ENCODE data around the gene MYO7B. TPM values are rescaled to one million over a fixed set of nuclear protein-coding genes. Genes with fewer than 3 reads are reported as not detected.

MYO7B gene
- total RNA-seq, 4 donors from 2014 or later = 214 to 1,039 (median 594) TPM

GRCh38 chr2:127615511-127616166 is 80.2 kb downstream of the MYO7B start:
- no peak overlapping the region for H3K4me3 ChIP-seq
- H3K27me3 ChIP-seq = no peaks in the 10 kb centered on the region
- TF ChIP-seq CTCF (IDR thresholded peaks at IDR 0.05) (no peak), POLR2A (IDR thresholded peaks at IDR 0.05) (no peak)
- H3K9me3 ChIP-seq = peaks cover 0 to 1% (median 0%) of the 10 kb centered on the region in 4 donors
- H3K4me1 ChIP-seq = peaks cover 0 to 9% (median 0%) of the 10 kb centered on the region in 4 donors
- H3K36me3 ChIP-seq = peaks cover 0 to 55% (median 0%) of the 10 kb centered on the region in 3 donors
- peak in 2 of 3 donors; percentile 12 to 29 for DNase-seq
- H3K27ac ChIP-seq = no peak overlapping the region

GRCh38 chr2:127618551-127619202 is 83.2 kb downstream of the MYO7B start:
- no peak overlapping the region for H3K4me3 ChIP-seq
- peaks cover 0 to 60% (median 0%) of the 10 kb centered on the region in 3 donors for H3K36me3 ChIP-seq
- peak in 2 of 3 donors; percentile 14 to 32 for DNase-seq
- no peak for TF ChIP-seq CTCF (IDR thresholded peaks at IDR 0.05)
- no peak for TF ChIP-seq POLR2A (IDR thresholded peaks at IDR 0.05)
- no peak overlapping the region for H3K27ac ChIP-seq
- H3K4me1 ChIP-seq = peaks cover 0 to 12% (median 2%) of the 10 kb centered on the region in 4 donors
- H3K9me3 ChIP-seq = no peaks in the 10 kb centered on the region
- no peaks in the 10 kb centered on the region for H3K27me3 ChIP-seq

- H3K27me3 ChIP-seq = no peaks in the 10 kb centered on the region
- H3K4me3 ChIP-seq = no peak overlapping the region
- H3K9me3 ChIP-seq = no peaks in the 10 kb centered on the region
- peaks cover 0 to 12% (median 2%) of the 10 kb centered on the region in 4 donors for H3K4me1 ChIP-seq
- H3K27ac ChIP-seq = peak overlapping the region in 1 of 4 donors; percentile 61
- peaks cover 0 to 61% (median 0%) of the 10 kb centered on the region in 3 donors for H3K36me3 ChIP-seq
- peak; percentile 13 to 28 (median 27) for DNase-seq
- TF ChIP-seq POLR2A (IDR thresholded peaks at IDR 0.05) = no peak
- no peak for TF ChIP-seq CTCF (IDR thresholded peaks at IDR 0.05)
Measured at GRCh38 chr2:127619203-127619590, 83.7 kb downstream of the MYO7B start.

GRCh38 chr2:127619877-127620705 is 84.6 kb downstream of the MYO7B start:
- peaks cover 0 to 63% (median 0%) of the 10 kb centered on the region in 3 donors for H3K36me3 ChIP-seq
- H3K4me1 ChIP-seq = peaks cover 0 to 12% (median 2%) of the 10 kb centered on the region in 4 donors
- peak; percentile 47 to 57 (median 56) for DNase-seq
- H3K27me3 ChIP-seq = no peaks in the 10 kb centered on the region
- no peaks in the 10 kb centered on the region for H3K9me3 ChIP-seq
- no peak for TF ChIP-seq POLR2A (IDR thresholded peaks at IDR 0.05)
- no peak for TF ChIP-seq CTCF (IDR thresholded peaks at IDR 0.05)
- H3K27ac ChIP-seq = peak overlapping the region in 1 of 4 donors; percentile 61
- peak overlapping the region in 1 of 4 donors; percentile 23 for H3K4me3 ChIP-seq

GRCh38 chr2:127620866-127621265 is 85.4 kb downstream of the MYO7B start:
- peak overlapping the region in 1 of 4 donors; percentile 61 for H3K27ac ChIP-seq
- peaks cover 0 to 70% (median 0%) of the 10 kb centered on the region in 3 donors for H3K36me3 ChIP-seq
- TF ChIP-seq CTCF (IDR thresholded peaks at IDR 0.05) = peak in 1 of 6 experiments; percentile 9
- no peak for TF ChIP-seq POLR2A (IDR thresholded peaks at IDR 0.05)
- H3K4me1 ChIP-seq = peaks cover 0 to 12% (median 2%) of the 10 kb centered on the region in 4 donors
- H3K4me3 ChIP-seq = no peak overlapping the region
- peak in 2 of 3 donors; percentile 68 to 75 for DNase-seq
- H3K9me3 ChIP-seq = no peaks in the 10 kb centered on the region
- H3K27me3 ChIP-seq = no peaks in the 10 kb centered on the region

Measured in Peyer's patch (tissue), 4 donors.